ENCODE data around the gene RAB40B. TPM values are rescaled to one million over a fixed set of nuclear protein-coding genes. Genes with fewer than 3 reads are reported as not detected.

RAB40B gene
- total and polyA plus RNA-seq, 2 of the 4 experiments (the other 2 are of a cell fraction): 14.9 to 20.0 TPM

- Histone ChIP-seq H3K27me3 (ENCODE audit: control insufficient read depth, insufficient read depth, low read length) (no peaks in the 10 kb centered on the region), H4K8ac (ENCODE audit: low read depth in 2 of 2, low read length in 2 of 2) (no peak overlapping the region), H4K20me1 (ENCODE audit: insufficient read depth, low read length) (no peaks in the 10 kb centered on the region; the same call in 1 of the 2 replicates), H2AK9ac (replicated peaks; ENCODE audit: low read depth, low read length, poor library complexity) (no peak overlapping the region), H3K36me3 (ENCODE audit: control insufficient read depth, insufficient read depth, low read length) (peaks cover 44% of the 10 kb centered on the region), H3K4me3 (ENCODE audit: insufficient read depth, low read depth, low read length) (no peak overlapping the region), H3K27ac (ENCODE audit: insufficient read depth, low read length) (no peak overlapping the region), H3K79me1 (ENCODE audit: low read depth in 1 of 2, low read length in 2 of 2) (peaks cover 6 to 10% of the 10 kb centered on the region in 2 experiments; a peak in 2 of 4 replicates), H3K14ac (replicated peaks; ENCODE audit: low read depth, low read length) (no peak overlapping the region), H3K56ac (ENCODE audit: extremely low read depth, insufficient read depth, low read length) (no peak overlapping the region), H3K9ac (ENCODE audit: low read depth, low read length) (no peak overlapping the region), H2BK120ac (ENCODE audit: low read depth, low read length) (no peak overlapping the region), H4K91ac (ENCODE audit: insufficient read depth, low read depth, low read length) (no peak overlapping the region), H3K23ac (ENCODE audit: low read depth, low read length) (no peak overlapping the region), H3K4me1 (ENCODE audit: control insufficient read depth, insufficient read depth, low read length) (peaks cover 3% of the 10 kb centered on the region), H2BK15ac (ENCODE audit: low read depth, low read length) (no peak overlapping the region), H4K5ac (ENCODE audit: low read depth, low read length) (no peak overlapping the region), H2BK5ac (ENCODE audit: low read depth, low read length, poor library complexity, severe bottlenecking) (no peak overlapping the region), H2BK20ac (ENCODE audit: low read depth, low read length) (no peak overlapping the region), H2AK5ac (ENCODE audit: low read depth, low read length) (no peak overlapping the region), H3K9me3 (ENCODE audit: control insufficient read depth, insufficient read depth, low read length) (no peaks in the 10 kb centered on the region), H3K4me2 (ENCODE audit: low read depth, low read length) (no peak overlapping the region), H2AFZ (replicated peaks; ENCODE audit: low read length, poor library complexity) (peak overlapping the region; percentile 33), H3K4ac (ENCODE audit: low read depth, low read length) (no peak overlapping the region), H3K9me1 (ENCODE audit: insufficient read depth, low read length) (no peaks in the 10 kb centered on the region), H3K18ac (ENCODE audit: low read depth, low read length) (no peak overlapping the region)
- ChIA-PET CTCF (no interaction called here), POLR2A (ENCODE audit: unreplicated experiment) (no interaction called here)
- in situ Hi-C loops (cut with MboI; ENCODE audit: low sequenced_read_pairs) (no loop called here), dilution Hi-C loops (cut with HindIII; ENCODE audit: low sequenced_read_pairs, unreplicated experiment) (no loop called here), intact Hi-C loops (cut with micrococcal nuclease) (no loop called here)
- TF ChIP-seq RFX5 (IDR thresholded peaks at IDR 0.05; ENCODE audit: low read depth, low read length): no peak
- ATAC-seq (ENCODE audit: low read depth) (no peak), DNase-seq (no peak)
- 93% methylated on average over 30 of the region's 37 CpGs; no CpG with 5 or more reads in 1 of the 2 experiments for WGBS, 2 experiments (ENCODE audit: extremely low coverage in 2 of 2, insufficient read length in 1 of 2)
- no TSS peak for BruUV-seq (replicated peaks)
Observed at GRCh38 chr17:82613283-82614094, 85.0 kb downstream of the RAB40B start.
